ENCODE data around the gene RAD18.

Gene RAD18

DNA sequence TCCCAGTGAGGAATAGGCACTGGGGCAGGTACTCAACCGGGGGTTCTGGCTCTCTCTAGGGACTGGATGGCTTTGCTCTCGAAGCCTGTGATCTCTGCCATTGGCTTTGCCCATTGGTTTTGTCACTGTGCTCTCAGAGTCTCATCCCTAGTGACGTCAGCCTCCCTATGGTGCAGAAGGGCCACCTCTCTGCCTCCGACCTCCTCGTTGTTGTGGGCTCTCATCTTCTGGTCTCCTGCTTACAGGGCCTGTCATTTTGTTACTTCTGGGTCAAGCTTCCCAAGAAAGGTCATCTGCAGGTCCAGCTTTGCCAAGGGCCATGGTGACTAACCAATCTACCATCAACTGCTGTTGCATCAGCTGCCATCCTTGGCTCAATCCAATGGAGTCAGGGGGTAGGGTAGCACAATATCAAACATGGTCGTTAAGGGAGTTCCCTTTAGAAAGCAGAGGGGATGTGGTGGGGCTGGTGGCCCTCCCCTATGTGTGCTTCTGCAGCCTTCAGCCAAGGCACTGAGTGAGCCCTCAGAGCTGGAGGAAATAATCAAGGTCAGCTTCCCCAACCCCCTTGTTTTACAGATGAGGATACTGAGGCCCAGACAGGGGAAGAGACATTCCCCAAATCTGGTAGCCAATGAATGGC lies 13.4 kb upstream of the RAD18 start:
- H3K4me3 ChIP-seq (ENCODE audit: low read length): no peak overlapping the region
- 93% methylated on average over 6 of the region's 6 CpGs for WGBS
- no peaks in the 10 kb centered on the region for H3K27me3 ChIP-seq (ENCODE audit: insufficient read depth, low read length)
- H3K4me1 ChIP-seq (ENCODE audit: insufficient read depth, low read length): no peaks in the 10 kb centered on the region
- no peak overlapping the region for H3K9ac ChIP-seq (ENCODE audit: low read depth, low read length)
- H3K36me3 ChIP-seq (ENCODE audit: insufficient read depth, low read length): no peaks in the 10 kb centered on the region
- no peak overlapping the region for H3K27ac ChIP-seq (ENCODE audit: low read depth, low read length)
- no peaks in the 10 kb centered on the region for H3K9me3 ChIP-seq (ENCODE audit: insufficient read depth, low read depth, low read length)

DNA sequence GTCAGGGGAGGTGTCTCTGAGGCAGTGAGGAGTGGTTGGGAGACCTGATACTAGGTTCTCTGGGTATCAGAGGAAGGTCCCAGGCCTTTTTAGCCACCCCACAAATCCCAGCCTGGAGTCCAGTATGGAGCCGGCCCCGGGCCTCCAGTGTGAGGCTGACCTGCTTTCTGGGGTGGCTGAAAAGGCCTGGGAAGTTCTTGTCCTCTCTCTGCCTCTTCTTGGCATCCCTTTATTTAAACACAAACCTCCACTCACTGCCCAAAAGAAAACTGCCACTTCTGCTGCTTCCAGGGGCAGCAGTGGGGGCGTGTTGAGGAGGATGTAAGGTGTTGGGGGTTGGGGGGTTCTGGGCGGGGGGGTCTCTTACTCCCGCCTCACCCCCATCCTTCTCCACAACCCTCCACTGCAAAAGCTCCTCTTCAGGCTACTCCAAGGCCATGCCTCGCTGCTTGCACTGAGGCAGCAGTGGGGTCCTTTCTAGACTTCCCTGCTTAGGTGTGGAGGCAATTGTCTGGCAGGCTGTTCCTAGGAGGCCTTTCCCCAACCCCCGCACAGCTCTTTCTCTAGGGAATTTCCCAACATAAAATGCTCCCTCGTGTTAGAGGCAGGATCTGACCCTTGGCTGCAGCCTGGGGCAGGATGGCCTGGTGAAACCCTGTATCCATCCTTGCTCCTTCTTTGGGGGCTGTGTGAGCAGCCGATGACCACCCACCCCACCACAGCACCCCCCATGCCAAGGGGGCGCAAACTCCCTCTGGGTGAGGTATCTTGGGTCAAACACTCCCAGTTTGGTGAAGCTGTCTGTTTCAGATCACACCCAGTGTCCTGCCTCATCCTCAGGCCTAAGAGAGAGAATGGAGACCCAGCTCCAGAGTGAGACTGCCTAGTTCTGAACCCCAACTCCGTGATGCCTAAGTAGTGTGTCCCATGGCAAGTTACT lies 12.1 kb upstream of the RAD18 start:
- H3K36me3 ChIP-seq (ENCODE audit: insufficient read depth, low read length): no peaks in the 10 kb centered on the region
- no peaks in the 10 kb centered on the region for H3K4me1 ChIP-seq (ENCODE audit: insufficient read depth, low read length)
- H3K4me3 ChIP-seq (ENCODE audit: low read length): no peak overlapping the region
- H3K27ac ChIP-seq (ENCODE audit: low read depth, low read length): no peak overlapping the region
- no peak overlapping the region for H3K9ac ChIP-seq (ENCODE audit: low read depth, low read length)
- WGBS: 80% methylated on average over 8 of the region's 11 CpGs
- H3K9me3 ChIP-seq (ENCODE audit: insufficient read depth, low read depth, low read length): no peaks in the 10 kb centered on the region
- H3K27me3 ChIP-seq (ENCODE audit: insufficient read depth, low read length): no peaks in the 10 kb centered on the region

DNA sequence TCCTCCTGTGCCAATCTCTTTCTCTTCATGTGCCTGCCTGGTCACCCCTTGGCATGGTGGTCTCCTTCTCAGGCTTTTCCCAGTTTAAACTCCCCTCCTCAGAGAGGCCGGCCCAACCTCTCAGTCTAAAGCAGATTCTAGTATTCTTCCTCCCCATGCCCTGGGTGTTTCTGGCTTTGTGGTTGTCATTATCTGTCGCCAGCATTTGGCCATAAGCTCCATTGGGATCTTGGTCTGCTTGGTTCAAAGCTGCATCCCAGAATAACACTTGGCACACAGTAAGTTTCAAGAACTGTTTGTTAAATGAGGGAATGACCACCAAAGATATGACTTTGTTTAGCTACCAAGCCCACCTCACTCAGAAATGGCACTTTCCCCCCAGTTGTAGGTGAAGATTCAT lies 11.2 kb upstream of the RAD18 start:
- Histone ChIP-seq H3K27me3 (ENCODE audit: insufficient read depth, low read length) (0 out of 2 replicates have a peak, but pooled peaks cover 2% of the 10 kb centered on the region), H3K4me1 (ENCODE audit: insufficient read depth, low read length) (no peaks in the 10 kb centered on the region), H3K4me3 (ENCODE audit: low read length) (no peak overlapping the region), H3K27ac (ENCODE audit: low read depth, low read length) (no peak overlapping the region), H3K9me3 (ENCODE audit: insufficient read depth, low read depth, low read length) (no peaks in the 10 kb centered on the region), H3K9ac (ENCODE audit: low read depth, low read length) (no peak overlapping the region), H3K36me3 (ENCODE audit: insufficient read depth, low read length) (no peaks in the 10 kb centered on the region)
- 91% methylated on average over 2 of the region's 2 CpGs for WGBS

DNA sequence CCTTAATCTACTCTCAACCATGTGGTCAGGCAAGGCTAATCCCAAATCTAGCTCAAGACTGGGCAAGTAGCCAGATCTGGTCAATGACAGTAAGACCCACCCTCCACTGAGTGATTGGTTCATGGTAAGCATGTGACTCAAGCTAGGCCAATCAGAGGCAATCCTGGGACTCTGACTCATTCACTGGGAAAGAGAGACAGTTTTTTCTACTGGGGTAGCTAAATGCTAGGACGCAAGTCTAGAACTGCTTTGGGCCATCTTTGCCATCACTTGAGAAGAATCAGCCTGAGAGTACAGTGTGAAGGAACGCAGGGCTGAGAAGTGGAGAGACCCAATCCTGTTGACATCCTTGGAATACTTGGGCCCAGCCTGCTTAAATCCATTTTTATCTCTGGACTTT lies 9.4 kb upstream of the RAD18 start:
- Histone ChIP-seq H3K36me3 (ENCODE audit: insufficient read depth, low read length) (no peaks in the 10 kb centered on the region), H3K9ac (ENCODE audit: low read depth, low read length) (no peak overlapping the region), H3K27ac (ENCODE audit: low read depth, low read length) (no peak overlapping the region), H3K4me1 (ENCODE audit: insufficient read depth, low read length) (no peaks in the 10 kb centered on the region), H3K4me3 (ENCODE audit: low read length) (no peak overlapping the region), H3K9me3 (ENCODE audit: insufficient read depth, low read depth, low read length) (no peaks in the 10 kb centered on the region), H3K27me3 (ENCODE audit: insufficient read depth, low read length) (0 out of 2 replicates have a peak, but pooled peaks cover 2% of the 10 kb centered on the region)
- WGBS: 97% methylated on average over 2 of the region's 2 CpGs

DNA sequence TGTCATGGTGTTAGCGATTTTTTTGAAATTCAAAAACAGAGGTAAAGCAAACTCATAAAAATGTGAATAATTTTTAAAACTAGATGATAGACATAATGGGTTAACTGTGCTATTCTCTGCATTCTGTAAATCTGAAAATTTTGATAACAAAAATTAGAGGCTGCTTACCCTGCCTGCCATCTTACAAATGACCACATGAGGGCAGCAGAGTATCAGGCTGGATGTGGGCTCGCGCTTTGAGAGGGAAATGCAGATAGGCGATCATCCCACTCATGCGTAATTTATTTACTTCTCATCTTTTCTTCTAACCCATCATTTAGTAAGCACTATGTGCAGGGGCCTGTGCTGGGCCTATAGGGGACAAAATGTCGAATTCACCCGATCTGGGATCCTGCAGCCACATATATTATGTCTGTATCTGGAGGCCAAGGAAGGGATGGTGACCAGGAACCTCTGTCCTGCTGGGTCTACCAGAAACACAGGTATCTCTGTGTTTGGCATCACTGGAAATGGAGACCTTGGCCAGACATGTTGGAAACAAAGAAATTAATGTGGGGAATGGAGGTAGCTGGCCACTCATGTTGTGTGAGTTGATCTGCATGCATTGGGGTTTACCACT lies 7.8 kb upstream of the RAD18 start:
- H3K27ac ChIP-seq (ENCODE audit: low read depth, low read length): no peak overlapping the region
- no peak overlapping the region for H3K9ac ChIP-seq (ENCODE audit: low read depth, low read length)
- H3K4me3 ChIP-seq (ENCODE audit: low read length): no peak overlapping the region
- 5% methylated on average over 7 of the region's 7 CpGs for WGBS
- H3K36me3 ChIP-seq (ENCODE audit: insufficient read depth, low read length): no peaks in the 10 kb centered on the region
- H3K27me3 ChIP-seq (ENCODE audit: insufficient read depth, low read length): 0 out of 2 replicates have a peak, but pooled peaks cover 2% of the 10 kb centered on the region
- no peaks in the 10 kb centered on the region for H3K9me3 ChIP-seq (ENCODE audit: insufficient read depth, low read depth, low read length)
- H3K4me1 ChIP-seq (ENCODE audit: insufficient read depth, low read length): no peaks in the 10 kb centered on the region

DNA sequence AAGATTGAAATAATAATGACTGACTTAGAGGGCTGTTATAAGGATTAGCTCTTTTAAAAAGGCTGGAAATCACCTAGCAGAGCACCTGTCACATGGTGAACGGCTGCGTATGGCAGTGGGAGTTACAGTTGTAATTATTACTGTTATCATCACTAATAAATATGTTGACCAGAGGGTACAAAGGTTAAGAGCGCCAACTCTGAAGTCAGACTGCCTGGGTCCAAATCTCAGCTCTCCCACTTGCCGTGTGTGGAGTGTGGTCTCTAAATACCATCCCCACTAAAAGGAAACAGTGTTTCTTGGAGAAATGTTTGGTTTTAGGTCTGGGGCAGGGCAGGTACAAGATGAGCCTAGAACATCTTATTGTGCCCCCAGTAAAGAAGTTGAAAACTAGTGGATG lies 6.0 kb upstream of the RAD18 start:
- H3K27ac ChIP-seq (ENCODE audit: low read depth, low read length): no peak overlapping the region
- no peaks in the 10 kb centered on the region for H3K36me3 ChIP-seq (ENCODE audit: insufficient read depth, low read length)
- H3K9ac ChIP-seq (ENCODE audit: low read depth, low read length): no peak overlapping the region
- H3K27me3 ChIP-seq (ENCODE audit: insufficient read depth, low read length): 0 out of 2 replicates have a peak, but pooled peaks cover 2% of the 10 kb centered on the region
- H3K4me1 ChIP-seq (ENCODE audit: insufficient read depth, low read length): peaks cover 10% of the 10 kb centered on the region
- 94% methylated on average over 2 of the region's 4 CpGs for WGBS
- no peaks in the 10 kb centered on the region for H3K9me3 ChIP-seq (ENCODE audit: insufficient read depth, low read depth, low read length)
- no peak overlapping the region for H3K4me3 ChIP-seq (ENCODE audit: low read length)

DNA sequence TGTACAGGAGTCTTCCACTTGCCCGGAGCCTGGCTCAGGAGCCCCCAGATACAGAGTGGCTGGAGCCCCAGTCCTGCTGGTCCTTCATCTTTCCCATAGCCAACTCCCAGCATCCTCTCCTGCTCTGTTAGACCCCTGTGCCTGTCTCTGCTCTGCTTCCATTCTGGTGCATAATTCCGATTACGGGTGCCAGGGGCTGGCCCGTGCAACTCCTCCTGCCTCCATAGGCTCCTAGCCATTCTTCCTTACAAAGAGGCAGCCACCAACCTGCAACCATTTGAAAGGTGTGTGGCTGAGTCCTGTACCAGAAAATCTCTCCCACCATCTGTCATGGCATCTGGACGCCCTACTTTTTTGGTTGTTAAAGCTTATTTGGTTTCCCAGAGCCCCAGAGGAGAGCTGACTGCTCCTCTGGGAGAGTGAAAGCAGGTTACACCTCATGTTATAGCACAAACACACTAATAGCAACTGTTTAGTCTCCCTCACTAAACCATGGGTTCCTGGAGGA lies 5.2 kb upstream of the RAD18 start:
- Histone ChIP-seq H3K9me3 (ENCODE audit: insufficient read depth, low read depth, low read length) (no peaks in the 10 kb centered on the region), H3K9ac (ENCODE audit: low read depth, low read length) (no peak overlapping the region), H3K4me1 (ENCODE audit: insufficient read depth, low read length) (peaks cover 18% of the 10 kb centered on the region), H3K36me3 (ENCODE audit: insufficient read depth, low read length) (no peaks in the 10 kb centered on the region), H3K27me3 (ENCODE audit: insufficient read depth, low read length) (0 out of 2 replicates have a peak, but pooled peaks cover 2% of the 10 kb centered on the region), H3K4me3 (ENCODE audit: low read length) (no peak overlapping the region), H3K27ac (ENCODE audit: low read depth, low read length) (no peak overlapping the region)
- WGBS: 88% methylated on average over 5 of the region's 5 CpGs

DNA sequence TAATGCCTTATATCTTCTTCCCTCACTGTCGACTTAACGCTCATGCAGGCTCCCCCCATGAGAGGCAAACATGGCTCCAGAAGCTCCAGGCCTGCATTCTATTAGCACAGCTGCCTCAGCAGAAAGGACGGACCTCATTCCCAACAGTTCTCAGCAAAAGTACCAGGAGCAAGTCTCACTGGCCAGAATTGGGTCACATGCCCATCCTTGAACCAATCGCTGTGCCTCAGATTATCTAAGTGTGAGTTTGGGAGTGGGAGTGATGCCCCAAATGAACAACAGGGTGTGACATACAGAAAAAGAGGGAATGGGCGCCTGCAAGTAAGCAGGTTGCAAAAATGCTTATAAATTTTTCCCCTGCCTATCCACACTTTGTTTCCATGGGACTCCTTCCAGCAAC lies 4.3 kb upstream of the RAD18 start:
- Histone ChIP-seq H3K4me3 (ENCODE audit: low read length) (no peak overlapping the region), H3K27me3 (ENCODE audit: insufficient read depth, low read length) (0 out of 2 replicates have a peak, but pooled peaks cover 2% of the 10 kb centered on the region), H3K4me1 (ENCODE audit: insufficient read depth, low read length) (peaks cover 18% of the 10 kb centered on the region), H3K36me3 (ENCODE audit: insufficient read depth, low read length) (no peaks in the 10 kb centered on the region), H3K9ac (ENCODE audit: low read depth, low read length) (no peak overlapping the region), H3K27ac (ENCODE audit: low read depth, low read length) (no peak overlapping the region), H3K9me3 (ENCODE audit: insufficient read depth, low read depth, low read length) (no peaks in the 10 kb centered on the region)
- WGBS: 89% methylated on average over 5 of the region's 5 CpGs

DNA sequence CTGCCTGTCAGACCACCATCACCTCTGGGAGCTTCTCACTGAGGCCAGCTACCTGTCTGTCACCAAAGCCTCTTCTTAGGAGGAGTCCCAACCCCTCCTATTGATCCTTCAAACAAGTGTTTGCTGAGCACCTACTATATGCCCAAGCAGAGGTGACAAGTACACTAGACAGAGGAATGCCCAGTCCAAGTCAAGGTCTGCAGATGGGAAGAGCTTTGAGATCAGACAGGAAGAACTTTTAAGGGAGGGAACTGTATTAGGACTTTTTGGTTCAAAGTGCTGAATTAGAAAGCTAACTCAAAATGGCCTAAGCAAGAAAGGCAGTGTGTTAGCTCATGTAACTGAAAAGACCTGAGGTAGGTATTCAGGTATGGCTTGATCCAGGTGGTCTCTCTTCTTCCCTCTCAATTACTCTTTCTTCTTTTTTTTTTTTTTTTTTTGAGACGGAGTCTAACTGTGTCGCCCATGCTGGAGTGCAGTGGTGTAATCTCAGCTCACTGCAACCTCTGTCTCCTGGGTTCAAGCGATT lies 3.6 kb upstream of the RAD18 start:
- Histone ChIP-seq H3K27ac (ENCODE audit: low read depth, low read length) (no peak overlapping the region), H3K4me1 (ENCODE audit: insufficient read depth, low read length) (peaks cover 18% of the 10 kb centered on the region), H3K9me3 (ENCODE audit: insufficient read depth, low read depth, low read length) (no peaks in the 10 kb centered on the region), H3K4me3 (ENCODE audit: low read length) (no peak overlapping the region), H3K36me3 (ENCODE audit: insufficient read depth, low read length) (no peaks in the 10 kb centered on the region), H3K27me3 (ENCODE audit: insufficient read depth, low read length) (0 out of 2 replicates have a peak, but pooled peaks cover 2% of the 10 kb centered on the region), H3K9ac (ENCODE audit: low read depth, low read length) (no peak overlapping the region)
- 85% methylated on average over 3 of the region's 3 CpGs for WGBS

DNA sequence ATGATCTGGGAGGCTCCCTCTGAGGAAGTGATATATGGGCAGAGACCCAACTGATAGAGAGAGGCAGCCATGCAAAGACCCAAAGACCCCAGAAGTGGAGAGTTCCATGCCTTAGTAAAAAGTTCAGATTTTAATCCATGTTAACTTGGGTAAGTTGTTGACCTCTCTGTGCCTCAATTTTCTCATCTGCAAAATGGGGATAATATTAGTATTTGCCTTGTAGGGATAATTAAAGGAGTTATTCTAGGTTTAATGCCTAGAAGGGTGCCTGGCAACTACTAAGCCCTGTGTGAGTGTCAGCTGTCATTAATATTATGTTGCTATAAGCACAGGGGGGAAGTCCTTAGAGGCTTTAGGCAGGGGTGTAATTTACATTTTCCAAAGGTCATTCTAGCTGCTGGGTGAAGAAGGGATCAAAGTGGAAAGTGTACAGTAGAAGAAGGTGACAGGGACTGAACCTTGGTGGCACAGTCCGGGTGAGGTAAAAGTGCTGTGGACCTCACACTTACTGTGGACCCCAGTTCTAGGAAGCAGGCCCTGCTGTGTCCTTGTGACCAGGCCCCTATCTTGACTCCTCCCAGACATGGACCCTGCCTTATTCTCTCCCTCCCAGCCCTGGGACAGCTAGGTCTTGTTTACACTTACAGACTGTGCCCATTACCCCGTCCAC lies 3.0 kb upstream of the RAD18 start:
- Histone ChIP-seq H3K9ac (ENCODE audit: low read depth, low read length) (no peak overlapping the region), H3K27me3 (ENCODE audit: insufficient read depth, low read length) (0 out of 2 replicates have a peak, but pooled peaks cover 2% of the 10 kb centered on the region), H3K4me3 (ENCODE audit: low read length) (no peak overlapping the region), H3K36me3 (ENCODE audit: insufficient read depth, low read length) (no peaks in the 10 kb centered on the region; the same call in 1 of the 2 replicates), H3K9me3 (ENCODE audit: insufficient read depth, low read depth, low read length) (no peaks in the 10 kb centered on the region), H3K4me1 (ENCODE audit: insufficient read depth, low read length) (peaks cover 18% of the 10 kb centered on the region), H3K27ac (ENCODE audit: low read depth, low read length) (no peak overlapping the region)
- WGBS: 95% methylated on average over 2 of the region's 2 CpGs

Measured in HUES64 (cell line).